ENCODE results near the gene RAB15.

Gene RAB15

DNA sequence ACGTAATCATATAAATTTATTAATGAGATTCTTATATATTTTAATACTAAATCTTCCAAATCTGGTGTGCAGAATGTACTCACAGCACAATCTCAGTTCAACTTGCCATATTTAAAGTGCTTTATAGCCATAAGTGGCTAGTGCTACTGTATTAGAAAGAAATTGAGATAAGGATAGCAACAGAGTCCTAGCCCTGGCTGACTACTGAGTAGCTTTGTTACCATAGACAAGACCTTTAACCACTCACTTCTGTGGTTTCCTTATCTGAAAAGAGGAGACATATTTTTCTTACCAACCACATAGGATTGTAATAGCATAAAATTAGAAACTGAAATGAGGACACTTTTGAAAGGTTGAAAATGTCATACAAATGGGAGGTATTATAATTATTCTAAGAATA is 59.9 kb downstream of the RAB15 start:
- no peak overlapping the region for H3K18ac ChIP-seq (ENCODE audit: low read depth in 1 of 2, low read length in 2 of 2)
- no peak overlapping the region for H2BK15ac ChIP-seq (ENCODE audit: low read depth, poor library complexity, severe bottlenecking)
- no peak overlapping the region for H4K91ac ChIP-seq (ENCODE audit: low read length)
- H2BK5ac ChIP-seq (ENCODE audit: low read depth, low read length, poor library complexity, severe bottlenecking) = no peak overlapping the region
- no peak overlapping the region for H3K27ac ChIP-seq (ENCODE audit: low read length, poor library complexity, severe bottlenecking)
- H3K4me2 ChIP-seq (ENCODE audit: low read length, poor library complexity, severe bottlenecking) = no peak overlapping the region
- no peak overlapping the region for H3K14ac ChIP-seq (ENCODE audit: low read length in 2 of 2)
- H3K4ac ChIP-seq (ENCODE audit: low read depth in 1 of 2, low read length in 2 of 2) = no peak overlapping the region
- H3K4me1 ChIP-seq (ENCODE audit: control insufficient read depth, insufficient read depth, low read depth, low read length) = peaks cover 2% of the 10 kb centered on the region
- no CpG with 5 or more reads among the region's 1 CpG for WGBS
- H3K23ac ChIP-seq (ENCODE audit: low read length in 2 of 2) = no peak overlapping the region
- no peak overlapping the region for H4K8ac ChIP-seq (ENCODE audit: low read length)
- H3K9me3 ChIP-seq (ENCODE audit: control insufficient read depth, low read length) = no peaks in the 10 kb centered on the region
- H2AK5ac ChIP-seq (ENCODE audit: low read length, severe bottlenecking) = no peak overlapping the region
- no peak overlapping the region for H3K4me3 ChIP-seq (ENCODE audit: insufficient read depth in 1 of 2, low read depth in 1 of 2, low read length in 2 of 2)
- H3K79me1 ChIP-seq (replicated peaks; ENCODE audit: low read length, poor library complexity, severe bottlenecking) = peaks cover 2% of the 10 kb centered on the region
- H3K36me3 ChIP-seq (ENCODE audit: control insufficient read depth in 1 of 2, insufficient read depth in 2 of 2, low read depth in 1 of 2, low read length in 2 of 2) = no peaks in the 10 kb centered on the region
- H2AFZ ChIP-seq (ENCODE audit: low read depth, low read length) = no peak overlapping the region
- H2BK120ac ChIP-seq (ENCODE audit: low read depth, low read length) = no peak overlapping the region
- peaks cover 9 to 18% of the 10 kb centered on the region in 2 experiments for H3K27me3 ChIP-seq (ENCODE audit: control insufficient read depth in 1 of 2, insufficient read depth in 1 of 2, low read length in 2 of 2)
- no peak overlapping the region for H3K9ac ChIP-seq (ENCODE audit: low read length)
- no peak overlapping the region for H2BK12ac ChIP-seq (ENCODE audit: low read length in 2 of 2)
- peak; percentile 8 for DNase-seq

DNA sequence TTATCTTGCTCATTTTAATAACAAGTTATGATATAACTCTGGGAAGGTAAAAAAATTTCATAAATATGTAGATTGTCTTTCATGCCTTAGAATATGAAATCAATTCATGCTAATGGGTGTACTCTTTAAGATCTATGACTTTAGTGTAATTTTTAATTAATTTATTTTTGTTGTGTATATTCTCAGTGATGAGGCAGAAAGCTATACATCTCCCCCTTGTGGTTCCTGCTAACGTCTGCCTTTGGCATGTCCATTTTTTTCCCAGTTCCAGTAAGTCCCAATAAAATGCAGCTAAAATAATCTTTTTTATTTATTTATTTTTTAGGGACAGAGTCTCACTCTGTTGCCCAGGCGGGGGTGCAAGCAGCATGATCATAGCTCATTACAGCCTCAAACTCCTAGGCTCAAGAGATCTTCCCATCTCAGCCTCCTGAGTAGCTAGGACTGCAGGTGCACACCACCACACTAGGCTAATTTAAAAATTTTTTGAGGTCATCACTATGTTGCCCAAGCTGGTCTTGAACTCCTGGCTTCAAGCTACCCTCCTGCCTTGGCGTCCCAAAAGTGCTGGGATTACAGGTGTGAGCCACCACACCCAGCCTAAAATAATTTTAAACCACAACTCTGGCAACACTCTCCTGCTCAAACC is 61.2 kb downstream of the RAB15 start:
- no peak overlapping the region for H2AK5ac ChIP-seq (ENCODE audit: low read length, severe bottlenecking)
- H3K4ac ChIP-seq (ENCODE audit: low read depth in 1 of 2, low read length in 2 of 2) = no peak overlapping the region
- H3K4me2 ChIP-seq (ENCODE audit: low read length, poor library complexity, severe bottlenecking) = no peak overlapping the region
- H2BK15ac ChIP-seq (ENCODE audit: low read depth, poor library complexity, severe bottlenecking) = no peak overlapping the region
- no peak overlapping the region for H3K9ac ChIP-seq (ENCODE audit: low read length)
- H3K4me3 ChIP-seq (ENCODE audit: insufficient read depth in 1 of 2, low read depth in 1 of 2, low read length in 2 of 2) = no peak overlapping the region
- H2BK5ac ChIP-seq (ENCODE audit: low read depth, low read length, poor library complexity, severe bottlenecking) = no peak overlapping the region
- peaks cover 2% of the 10 kb centered on the region for H3K4me1 ChIP-seq (ENCODE audit: control insufficient read depth, insufficient read depth, low read depth, low read length)
- peaks cover 9 to 30% of the 10 kb centered on the region in 2 experiments for H3K27me3 ChIP-seq (ENCODE audit: control insufficient read depth in 1 of 2, insufficient read depth in 1 of 2, low read length in 2 of 2)
- H3K23ac ChIP-seq (ENCODE audit: low read length in 2 of 2) = no peak overlapping the region
- H2AFZ ChIP-seq (ENCODE audit: low read depth, low read length) = no peak overlapping the region
- no peak overlapping the region for H3K18ac ChIP-seq (ENCODE audit: low read depth in 1 of 2, low read length in 2 of 2)
- H2BK120ac ChIP-seq (ENCODE audit: low read depth, low read length) = no peak overlapping the region
- no peak overlapping the region for H4K8ac ChIP-seq (ENCODE audit: low read length)
- peak; percentile 63 for DNase-seq
- H3K9me3 ChIP-seq (ENCODE audit: control insufficient read depth, low read length) = no peaks in the 10 kb centered on the region
- no peaks in the 10 kb centered on the region for H3K79me1 ChIP-seq (replicated peaks; ENCODE audit: low read length, poor library complexity, severe bottlenecking)
- no peak overlapping the region for H2BK12ac ChIP-seq (ENCODE audit: low read length in 2 of 2)
- WGBS = 6% methylated on average over 2 of the region's 3 CpGs
- no peak overlapping the region for H4K91ac ChIP-seq (ENCODE audit: low read length)
- no peaks in the 10 kb centered on the region for H3K36me3 ChIP-seq (ENCODE audit: control insufficient read depth in 1 of 2, insufficient read depth in 2 of 2, low read depth in 1 of 2, low read length in 2 of 2)
- H3K27ac ChIP-seq (ENCODE audit: low read length, poor library complexity, severe bottlenecking) = no peak overlapping the region
- H3K14ac ChIP-seq (ENCODE audit: low read length in 2 of 2) = no peak overlapping the region

DNA sequence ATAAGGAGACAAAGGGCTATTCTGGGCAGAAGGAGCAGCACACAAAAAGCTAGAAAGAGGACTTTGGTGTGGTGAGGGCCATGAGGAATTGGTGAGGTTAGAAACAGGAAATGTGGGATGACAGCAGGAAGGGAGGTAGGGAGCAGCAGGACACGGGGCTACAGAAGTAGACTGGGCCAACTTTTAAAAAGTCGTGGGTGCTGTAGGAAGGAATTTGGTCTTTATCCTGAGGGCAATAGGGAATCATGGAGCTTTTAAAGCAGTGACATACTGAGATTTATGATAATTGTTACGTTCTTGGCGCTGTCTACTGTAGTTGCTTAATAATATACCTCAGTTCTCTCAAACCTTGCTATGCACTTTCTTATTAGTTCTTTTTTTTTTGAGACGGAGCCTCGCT is 66.1 kb downstream of the RAB15 start:
- 83% methylated on average over 6 of the region's 6 CpGs for WGBS
- no peak overlapping the region for H2BK120ac ChIP-seq (ENCODE audit: low read depth, low read length)
- H2BK5ac ChIP-seq (ENCODE audit: low read depth, low read length, poor library complexity, severe bottlenecking) = no peak overlapping the region
- no peaks in the 10 kb centered on the region for H3K36me3 ChIP-seq (ENCODE audit: control insufficient read depth in 1 of 2, insufficient read depth in 2 of 2, low read depth in 1 of 2, low read length in 2 of 2)
- H3K79me1 ChIP-seq (replicated peaks; ENCODE audit: low read length, poor library complexity, severe bottlenecking) = no peaks in the 10 kb centered on the region
- H3K27ac ChIP-seq (ENCODE audit: low read length, poor library complexity, severe bottlenecking) = no peak overlapping the region
- H2BK15ac ChIP-seq (ENCODE audit: low read depth, poor library complexity, severe bottlenecking) = no peak overlapping the region
- no peak overlapping the region for H3K4me2 ChIP-seq (ENCODE audit: low read length, poor library complexity, severe bottlenecking)
- no peak overlapping the region for H3K9ac ChIP-seq (ENCODE audit: low read length)
- H4K8ac ChIP-seq (ENCODE audit: low read length) = no peak overlapping the region
- H3K4ac ChIP-seq (ENCODE audit: low read depth in 1 of 2, low read length in 2 of 2) = no peak overlapping the region
- DNase-seq = no peak
- no peak overlapping the region for H3K4me3 ChIP-seq (ENCODE audit: insufficient read depth in 1 of 2, low read depth in 1 of 2, low read length in 2 of 2)
- H2AK5ac ChIP-seq (ENCODE audit: low read length, severe bottlenecking) = no peak overlapping the region
- H3K14ac ChIP-seq (ENCODE audit: low read length in 2 of 2) = no peak overlapping the region
- H3K27me3 ChIP-seq (ENCODE audit: control insufficient read depth in 1 of 2, insufficient read depth in 1 of 2, low read length in 2 of 2) = peaks cover 12 to 51% of the 10 kb centered on the region in 2 experiments
- H4K91ac ChIP-seq (ENCODE audit: low read length) = no peak overlapping the region
- H3K18ac ChIP-seq (ENCODE audit: low read depth in 1 of 2, low read length in 2 of 2) = no peak overlapping the region
- no peak overlapping the region for H2AFZ ChIP-seq (ENCODE audit: low read depth, low read length)
- H3K23ac ChIP-seq (ENCODE audit: low read length in 2 of 2) = no peak overlapping the region
- H3K9me3 ChIP-seq (ENCODE audit: control insufficient read depth, low read length) = no peaks in the 10 kb centered on the region
- H2BK12ac ChIP-seq (ENCODE audit: low read length in 2 of 2) = no peak overlapping the region
- no peaks in the 10 kb centered on the region for H3K4me1 ChIP-seq (ENCODE audit: control insufficient read depth, insufficient read depth, low read depth, low read length)

DNA sequence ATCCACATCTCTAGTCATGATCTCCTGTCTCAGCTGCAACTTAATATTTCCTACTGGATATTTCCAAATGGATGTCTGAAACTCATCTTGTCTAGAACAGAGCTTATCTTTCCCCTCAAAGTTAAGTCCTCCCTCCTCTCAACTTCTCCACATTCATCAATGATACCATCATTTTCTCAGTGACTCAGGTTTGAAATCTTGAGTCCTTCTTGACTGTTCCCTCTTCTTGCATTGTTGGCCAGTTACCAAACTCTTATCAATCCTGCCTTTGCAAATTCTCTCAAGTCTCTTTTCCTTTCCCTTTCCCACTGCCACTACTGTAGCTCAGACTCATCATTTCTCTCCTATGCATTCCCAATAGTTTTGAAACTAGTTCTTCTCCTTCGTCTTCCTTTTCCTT is 72.2 kb downstream of the RAB15 start:
- Histone ChIP-seq H2BK15ac (ENCODE audit: low read depth, poor library complexity, severe bottlenecking) (no peak overlapping the region), H2BK120ac (ENCODE audit: low read depth, low read length) (no peak overlapping the region), H3K23ac (ENCODE audit: low read length in 2 of 2) (no peak overlapping the region), H3K4me2 (ENCODE audit: low read length, poor library complexity, severe bottlenecking) (no peak overlapping the region), H3K27me3 (ENCODE audit: control insufficient read depth in 1 of 2, insufficient read depth in 1 of 2, low read length in 2 of 2) (peaks cover 14 to 53% of the 10 kb centered on the region in 2 experiments), H3K79me1 (replicated peaks; ENCODE audit: low read length, poor library complexity, severe bottlenecking) (no peaks in the 10 kb centered on the region), H3K9me3 (ENCODE audit: control insufficient read depth, low read length) (no peaks in the 10 kb centered on the region), H2BK12ac (ENCODE audit: low read length in 2 of 2) (no peak overlapping the region), H3K4ac (ENCODE audit: low read depth in 1 of 2, low read length in 2 of 2) (no peak overlapping the region), H3K4me1 (ENCODE audit: control insufficient read depth, insufficient read depth, low read depth, low read length) (no peaks in the 10 kb centered on the region), H3K4me3 (ENCODE audit: insufficient read depth in 1 of 2, low read depth in 1 of 2, low read length in 2 of 2) (no peak overlapping the region), H3K9ac (ENCODE audit: low read length) (no peak overlapping the region), H2AK5ac (ENCODE audit: low read length, severe bottlenecking) (no peak overlapping the region), H3K14ac (ENCODE audit: low read length in 2 of 2) (no peak overlapping the region), H3K27ac (ENCODE audit: low read length, poor library complexity, severe bottlenecking) (no peak overlapping the region), H4K8ac (ENCODE audit: low read length) (no peak overlapping the region), H2BK5ac (ENCODE audit: low read depth, low read length, poor library complexity, severe bottlenecking) (no peak overlapping the region), H3K18ac (ENCODE audit: low read depth in 1 of 2, low read length in 2 of 2) (no peak overlapping the region), H2AFZ (ENCODE audit: low read depth, low read length) (no peak overlapping the region), H4K91ac (ENCODE audit: low read length) (no peak overlapping the region), H3K36me3 (ENCODE audit: control insufficient read depth in 1 of 2, insufficient read depth in 2 of 2, low read depth in 1 of 2, low read length in 2 of 2) (no peaks in the 10 kb centered on the region)
- WGBS = no CpG with 5 or more reads among the region's 1 CpG
- DNase-seq = peak; percentile 23
